HCT116 (cell line): Measurements from ENCODE around the gene EBLN1. TPM values are rescaled to one million over a fixed set of nuclear protein-coding genes. Genes with fewer than 3 reads are reported as not detected.

Experiments used
- ATAC-seq: fragments of 200-7000 bp; cut with Tn5 transposase; 2 replicates; pipeline ENCODE4 v1.9.1; 2020; ENCODE audit warnings: mild to moderate bottlenecking, moderate library complexity
- BruUV-seq: library from RNA; stranded (reverse); fragments of 400-500 nt; replicated peaks from 2 replicates; lab custom pipeline; 2021; lab: Mats Ljungman, UMichigan
- CTCF ChIA-PET: fragments of 300-600 bp; sonication (Branson Sonifier 250); formaldehyde crosslinking; loops from one replicate; lab custom pipeline; 2021; ENCODE audit warnings: antibody characterized with exemption; lab: Charles Lee
- POLR2A ChIA-PET: fragments of 300-600, 350-600 bp; sonication (Branson Sonifier 250); formaldehyde crosslinking; loops from one replicate; lab custom pipeline; 2021; ENCODE audit warnings: antibody characterized with exemption; lab: Charles Lee
- RAD21 ChIA-PET, 2 experiments: fragments of 300-600 bp; sonication (Branson Sonifier 250); formaldehyde crosslinking; loops; one replicate each; lab custom pipeline; 2023; ENCODE audit warnings: low total read pairs in 2 of 2; ENCODE audit not compliant: uncharacterized antibody in 2 of 2, unreplicated experiment in 2 of 2, low non-redundant PET in 1 of 2; lab: Charles Lee
- DNase-seq: peaks from one replicate; pipeline ENCODE4 v3.0.0-alpha.2; 2010; ENCODE audit warnings: low read depth, low spot score
- H2AFZ ChIP-seq: fragments of 200-600 bp; shearing (Covaris generic), sonication (generic); 2 replicates; pipeline ENCODE4 v1.6.1; 2017; ENCODE audit warnings: low read depth, mixed run types, mixed read lengths, antibody characterized with exemption, low read length; ENCODE audit not compliant: poor library complexity, severe bottlenecking
- H3K27ac ChIP-seq: 2 replicates; pipeline ENCODE4 v1.5.1; 2012; ENCODE audit warnings: low read depth, low read length
- H3K27me3 ChIP-seq: fragments of 200-600 bp; sonication (generic); 2 replicates; pipeline ENCODE4 v1.6.1; 2016; ENCODE audit warnings: mixed run types, low read length, mixed read lengths; ENCODE audit not compliant: insufficient read depth
- H3K36me3 ChIP-seq, 2 experiments: fragments of 200-500 bp in 1 of 2; fragments of 200-600 bp in 1 of 2; sonication (Bioruptor generic) in 1 of 2; sonication (generic) in 1 of 2; 2 replicates each; pipeline versions ENCODE4 v1.5.1 to v1.6.1; 2014 to 2016; ENCODE audit warnings: low read length in 2 of 2, inconsistent platforms in 1 of 2, mixed read lengths in 1 of 2, mixed run types in 1 of 2; ENCODE audit not compliant: insufficient read depth in 2 of 2, control insufficient read depth in 1 of 2
- H3K4me1 ChIP-seq, 2 experiments: fragments of 200-600 bp in 1 of 2; sonication (generic) in 1 of 2; 2 replicates each; pipeline versions ENCODE4 v1.5.1 to v1.6.1; 2012 to 2017; ENCODE audit warnings: low read length in 2 of 2, inconsistent platforms in 1 of 2, mild to moderate bottlenecking in 1 of 2, mixed read lengths in 1 of 2, mixed run types in 1 of 2, moderate library complexity in 1 of 2; ENCODE audit not compliant: insufficient read depth in 2 of 2, control insufficient read depth in 1 of 2
- H3K4me2 ChIP-seq: fragments of 200-600 bp; sonication (generic); 2 replicates; pipeline ENCODE4 v1.6.1; 2017; ENCODE audit warnings: mixed run types, low read length, mixed read lengths
- H3K4me3 ChIP-seq, 2 experiments: fragments of 200-600 bp in 1 of 2; sonication (generic) in 1 of 2; replicated peaks in 1 of 2; 2 replicates each; pipeline ENCODE4 v1.5.1; 2011 to 2016; ENCODE audit warnings: low read length in 2 of 2, control low read depth in 1 of 2, low read depth in 1 of 2, mild to moderate bottlenecking in 1 of 2, mixed read lengths in 1 of 2, mixed run types in 1 of 2
- H3K79me2 ChIP-seq: fragments of 200-600 bp; sonication (generic); 2 replicates; pipeline ENCODE4 v1.6.1; 2017; ENCODE audit warnings: mild to moderate bottlenecking, mixed run types, low read length, moderate library complexity, mixed read lengths; ENCODE audit not compliant: insufficient read depth
- H3K9ac ChIP-seq: fragments of 200-600 bp; sonication (generic); 2 replicates; pipeline ENCODE4 v1.6.1; 2016; ENCODE audit warnings: low read length, mixed read lengths
- H3K9me2 ChIP-seq: fragments of 200-600 bp; sonication (generic), shearing (Covaris generic); 2 replicates; pipeline ENCODE4 v1.6.1; 2017; ENCODE audit warnings: mixed run types, mild to moderate bottlenecking, moderate library complexity; ENCODE audit not compliant: insufficient read depth
- H3K9me3 ChIP-seq, 2 experiments: fragments of 200-500 bp in 1 of 2; fragments of 200-600 bp in 1 of 2; sonication (Bioruptor generic) in 1 of 2; sonication (generic) in 1 of 2; 2 replicates each; pipeline ENCODE4 v1.6.1; 2014 to 2017; ENCODE audit warnings: low read length in 2 of 2, mixed read lengths in 2 of 2, inconsistent platforms in 1 of 2, low read depth in 1 of 2, mild to moderate bottlenecking in 1 of 2, mixed run types in 1 of 2, moderate library complexity in 1 of 2; ENCODE audit not compliant: control insufficient read depth in 1 of 2, insufficient read depth in 1 of 2
- H4K20me1 ChIP-seq: fragments of 200-600 bp; sonication (generic), shearing (Covaris generic); 2 replicates; pipeline ENCODE4 v1.6.1; 2017; ENCODE audit warnings: mixed run types, mild to moderate bottlenecking, moderate library complexity; ENCODE audit not compliant: insufficient read depth
- ATF3 ChIP-seq: IDR thresholded peaks from 2 replicates; pipeline ENCODE4 v1.6.1; 2012
- CBX3 ChIP-seq: IDR thresholded peaks from 2 replicates; pipeline ENCODE4 v1.6.1; 2012; ENCODE audit warnings: low read depth
- EGR1 ChIP-seq: IDR thresholded peaks from 2 replicates; pipeline ENCODE4 v1.6.1; 2012; ENCODE audit warnings: low read depth
- ELF1 ChIP-seq: IDR thresholded peaks from 2 replicates; pipeline ENCODE4 v1.6.1; 2012; ENCODE audit warnings: low read depth, borderline replicate concordance
- FOSL1 ChIP-seq: IDR thresholded peaks from 2 replicates; pipeline ENCODE4 v1.6.1; 2012; ENCODE audit warnings: low read depth
- JUND ChIP-seq: IDR thresholded peaks from 2 replicates; pipeline ENCODE4 v1.6.1; 2012
- POLR2A ChIP-seq: IDR thresholded peaks from 2 replicates; pipeline ENCODE4 v1.7.0; 2011; ENCODE audit warnings: borderline replicate concordance; ENCODE audit not compliant: insufficient read depth, insufficient read length; ENCODE audit errors: extremely low read depth
- POLR2AphosphoS5 ChIP-seq: IDR thresholded peaks from 2 replicates; pipeline ENCODE4 v1.6.1; 2011; ENCODE audit warnings: mild to moderate bottlenecking, low read depth, low read length, moderate library complexity
- RAD21 ChIP-seq: IDR thresholded peaks from 2 replicates; pipeline ENCODE4 v1.6.1; 2012; ENCODE audit warnings: low read depth, mild to moderate bottlenecking
- SIN3A ChIP-seq: IDR thresholded peaks from 2 replicates; pipeline ENCODE4 v1.6.1; 2012; ENCODE audit warnings: low read depth
- SP1 ChIP-seq: IDR thresholded peaks from 2 replicates; pipeline ENCODE4 v1.6.1; 2012; ENCODE audit warnings: low read depth
- ZNF274 ChIP-seq: fragments of 200-500 bp; sonication (Bioruptor generic); IDR thresholded peaks from 2 replicates; pipeline ENCODE4 v1.6.1; 2014; ENCODE audit warnings: mild to moderate bottlenecking, low read depth, low read length, inconsistent platforms
- intact Hi-C: fragments of 100-400 bp; cut with micrococcal nuclease; formaldehyde crosslinking; loops from 2 replicates; pipeline ENCODE4 v1.10.0; 2022
- total RNA-seq: library from RNA; stranded (reverse); gene quantifications from one replicate; pipeline ENCODE4 v1.2.1, GENCODE V29; 2021; ENCODE audit not compliant: unreplicated experiment
- TF ChIP-seq, protein P1 (sequence below): IDR thresholded peaks from 2 replicates; pipeline ENCODE4 v1.6.1; 2011; ENCODE audit warnings: mild to moderate bottlenecking, low read length, moderate library complexity; ENCODE audit not compliant: insufficient replicate concordance; ENCODE audit errors: extremely low read depth
- TF ChIP-seq, protein P2 (sequence below): IDR thresholded peaks from 2 replicates; pipeline ENCODE4 v1.6.1; 2012
- TF ChIP-seq, protein P3 (sequence below), 3 experiments: fragments of 200-600 bp in 1 of 3; sonication (generic) in 1 of 3; IDR thresholded peaks in 2 of 3; conservative IDR thresholded peaks in 1 of 3; 2 replicates each; pipeline ENCODE4 v1.5.1; 2012 to 2017; ENCODE audit warnings: low read depth in 2 of 3, low read length in 2 of 3, antibody characterized with exemption in 1 of 3, borderline replicate concordance in 1 of 3, control low read depth in 1 of 3, mild to moderate bottlenecking in 1 of 3, mixed read lengths in 1 of 3, mixed run types in 1 of 3, moderate library complexity in 1 of 3; ENCODE audit not compliant: insufficient read depth in 1 of 3

The EBLN1 gene
- total RNA-seq, 1 experiment from 2014 or later: not detected

DNA sequence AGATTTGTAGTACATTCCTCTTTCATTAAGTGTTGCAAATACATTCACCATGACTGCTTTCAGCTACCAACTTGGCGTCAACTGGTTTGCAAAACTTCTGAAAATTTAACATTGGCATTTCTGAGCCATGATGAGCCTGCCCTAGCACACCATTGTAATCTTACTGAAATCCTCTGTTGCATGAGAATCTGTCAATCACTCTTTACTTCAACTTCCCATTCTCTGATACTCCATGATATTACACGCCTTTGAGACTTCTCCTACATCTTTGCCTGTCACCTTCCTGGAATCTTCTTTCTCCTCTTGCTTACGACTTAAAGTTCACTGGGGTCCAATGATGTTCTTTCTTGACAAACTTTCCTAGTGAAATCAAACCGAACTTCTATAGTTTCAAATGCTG lies 32.2 kb downstream of the EBLN1 start:
- H4K20me1 ChIP-seq: no peaks in the 10 kb centered on the region
- POLR2A ChIA-PET: no interaction called here
- DNase-seq: no peak

GRCh38 chr10:22183771-22184461 lies 33.9 kb downstream of the EBLN1 start:
- intact Hi-C loops: no loop called here
- Histone ChIP-seq H3K27me3 (no peaks in the 10 kb centered on the region), H3K79me2 (no peaks in the 10 kb centered on the region), H3K9ac (no peak overlapping the region), H3K36me3 (no peaks in the 10 kb centered on the region), H4K20me1 (no peaks in the 10 kb centered on the region), H3K27ac (no peak overlapping the region), H3K9me3 (no peaks in the 10 kb centered on the region), H3K4me2 (no peak overlapping the region), H3K4me3 (no peak overlapping the region), H3K9me2 (no peaks in the 10 kb centered on the region), H3K4me1 (no peaks in the 10 kb centered on the region), H2AFZ (no peak overlapping the region)
- RAD21 ChIA-PET: no interaction called here
- POLR2A ChIA-PET: no interaction called here
- ATAC-seq (no peak), DNase-seq (no peak)
- TF ChIP-seq POLR2A: no peak
- TF ChIP-seq SIN3A: no peak
- TF ChIP-seq, protein P1, sequence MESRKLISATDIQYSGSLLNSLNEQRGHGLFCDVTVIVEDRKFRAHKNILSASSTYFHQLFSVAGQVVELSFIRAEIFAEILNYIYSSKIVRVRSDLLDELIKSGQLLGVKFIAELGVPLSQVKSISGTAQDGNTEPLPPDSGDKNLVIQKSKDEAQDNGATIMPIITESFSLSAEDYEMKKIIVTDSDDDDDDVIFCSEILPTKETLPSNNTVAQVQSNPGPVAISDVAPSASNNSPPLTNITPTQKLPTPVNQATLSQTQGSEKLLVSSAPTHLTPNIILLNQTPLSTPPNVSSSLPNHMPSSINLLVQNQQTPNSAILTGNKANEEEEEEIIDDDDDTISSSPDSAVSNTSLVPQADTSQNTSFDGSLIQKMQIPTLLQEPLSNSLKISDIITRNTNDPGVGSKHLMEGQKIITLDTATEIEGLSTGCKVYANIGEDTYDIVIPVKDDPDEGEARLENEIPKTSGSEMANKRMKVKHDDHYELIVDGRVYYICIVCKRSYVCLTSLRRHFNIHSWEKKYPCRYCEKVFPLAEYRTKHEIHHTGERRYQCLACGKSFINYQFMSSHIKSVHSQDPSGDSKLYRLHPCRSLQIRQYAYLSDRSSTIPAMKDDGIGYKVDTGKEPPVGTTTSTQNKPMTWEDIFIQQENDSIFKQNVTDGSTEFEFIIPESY: no peak
- TF ChIP-seq ATF3: no peak
- no peak for TF ChIP-seq CBX3
- no peak for TF ChIP-seq SP1
- TF ChIP-seq JUND: no peak
- no peak for TF ChIP-seq POLR2AphosphoS5
- TF ChIP-seq FOSL1: no peak
- TF ChIP-seq, protein P2, sequence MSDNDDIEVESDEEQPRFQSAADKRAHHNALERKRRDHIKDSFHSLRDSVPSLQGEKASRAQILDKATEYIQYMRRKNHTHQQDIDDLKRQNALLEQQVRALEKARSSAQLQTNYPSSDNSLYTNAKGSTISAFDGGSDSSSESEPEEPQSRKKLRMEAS: no peak
- TF ChIP-seq ELF1: no peak
- no TSS peak for BruUV-seq
- CTCF ChIA-PET: no interaction called here

More for the DNA sequence above, 32.2 kb downstream of the EBLN1 start:
- BruUV-seq: no TSS peak
- ChIA-PET CTCF (no interaction called here), RAD21 (no interaction called here)
- no peaks in the 10 kb centered on the region for H3K79me2 ChIP-seq
- no peaks in the 10 kb centered on the region for H3K27me3 ChIP-seq
- H3K4me2 ChIP-seq: no peak overlapping the region
- intact Hi-C loops: no loop called here
- H3K9me2 ChIP-seq: no peaks in the 10 kb centered on the region
- ATAC-seq: no peak
- no peak overlapping the region for H2AFZ ChIP-seq
- H3K36me3 ChIP-seq: no peaks in the 10 kb centered on the region
- no peaks in the 10 kb centered on the region for H3K9me3 ChIP-seq
- no peaks in the 10 kb centered on the region for H3K4me1 ChIP-seq
- H3K4me3 ChIP-seq: no peak overlapping the region
- H3K27ac ChIP-seq: no peak overlapping the region
- TF ChIP-seq CBX3: no peak
- TF ChIP-seq, protein P3, sequence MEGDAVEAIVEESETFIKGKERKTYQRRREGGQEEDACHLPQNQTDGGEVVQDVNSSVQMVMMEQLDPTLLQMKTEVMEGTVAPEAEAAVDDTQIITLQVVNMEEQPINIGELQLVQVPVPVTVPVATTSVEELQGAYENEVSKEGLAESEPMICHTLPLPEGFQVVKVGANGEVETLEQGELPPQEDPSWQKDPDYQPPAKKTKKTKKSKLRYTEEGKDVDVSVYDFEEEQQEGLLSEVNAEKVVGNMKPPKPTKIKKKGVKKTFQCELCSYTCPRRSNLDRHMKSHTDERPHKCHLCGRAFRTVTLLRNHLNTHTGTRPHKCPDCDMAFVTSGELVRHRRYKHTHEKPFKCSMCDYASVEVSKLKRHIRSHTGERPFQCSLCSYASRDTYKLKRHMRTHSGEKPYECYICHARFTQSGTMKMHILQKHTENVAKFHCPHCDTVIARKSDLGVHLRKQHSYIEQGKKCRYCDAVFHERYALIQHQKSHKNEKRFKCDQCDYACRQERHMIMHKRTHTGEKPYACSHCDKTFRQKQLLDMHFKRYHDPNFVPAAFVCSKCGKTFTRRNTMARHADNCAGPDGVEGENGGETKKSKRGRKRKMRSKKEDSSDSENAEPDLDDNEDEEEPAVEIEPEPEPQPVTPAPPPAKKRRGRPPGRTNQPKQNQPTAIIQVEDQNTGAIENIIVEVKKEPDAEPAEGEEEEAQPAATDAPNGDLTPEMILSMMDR (IDR thresholded peaks at IDR 0.05 in 2 of 3, conservative IDR thresholded peaks at IDR 0.05 in 1 of 3; ENCODE audit: borderline replicate concordance in 1 of 3, insufficient read depth in 1 of 3, low read depth in 2 of 3, low read length in 2 of 3): no peak
- no peak for TF ChIP-seq ZNF274
- no peak for TF ChIP-seq RAD21
- TF ChIP-seq EGR1: no peak
- H3K9ac ChIP-seq: no peak overlapping the region
